H9 (cell line): ENCODE data around the gene RASA3. TPM values are rescaled to one million over a fixed set of nuclear protein-coding genes. Genes with fewer than 3 reads are reported as not detected.

Source experiments
- DNase-seq: peaks from one replicate; pipeline ENCODE4 v3.0.0-alpha.2; 2017
- H2AFZ ChIP-seq: one replicate; pipeline ENCODE4 v1.6.1; 2013; ENCODE audit warnings: mild to moderate bottlenecking, low read length, control low read depth, moderate library complexity
- H2AK5ac ChIP-seq: 2 replicates; pipeline ENCODE4 v1.6.1; 2013; ENCODE audit warnings: low read length, control low read depth, mixed read lengths; ENCODE audit not compliant: insufficient read length
- H2BK120ac ChIP-seq: one replicate; pipeline ENCODE4 v1.6.1; 2013; ENCODE audit warnings: low read depth, mild to moderate bottlenecking, low read length, control low read depth, inconsistent platforms; ENCODE audit not compliant: poor library complexity, severe bottlenecking
- H2BK12ac ChIP-seq: 2 replicates; pipeline ENCODE4 v1.6.1; 2013; ENCODE audit warnings: low read length, control low read depth, mixed read lengths, low read depth; ENCODE audit not compliant: insufficient read length
- H2BK15ac ChIP-seq: 2 replicates; pipeline ENCODE4 v1.6.1; 2013; ENCODE audit warnings: low read depth, low read length, control low read depth
- H2BK20ac ChIP-seq: one replicate; pipeline ENCODE4 v1.6.1; 2013; ENCODE audit warnings: low read depth, mild to moderate bottlenecking, low read length, control low read depth, inconsistent platforms; ENCODE audit not compliant: poor library complexity, severe bottlenecking
- H2BK5ac ChIP-seq: 2 replicates; pipeline ENCODE4 v1.6.1; 2013; ENCODE audit warnings: low read length, control low read depth, mixed read lengths; ENCODE audit not compliant: insufficient read length
- H3K14ac ChIP-seq: 2 replicates; pipeline ENCODE4 v1.6.1; 2013; ENCODE audit warnings: low read length, control low read depth; ENCODE audit not compliant: insufficient read depth
- H3K18ac ChIP-seq: 2 replicates; pipeline ENCODE4 v1.6.1; 2013; ENCODE audit warnings: low read depth, mild to moderate bottlenecking, mixed read lengths, low read length, control low read depth; ENCODE audit not compliant: insufficient read length
- H3K23ac ChIP-seq: 2 replicates; pipeline ENCODE4 v1.6.1; 2013; ENCODE audit warnings: low read length, control low read depth, mixed read lengths, low read depth; ENCODE audit not compliant: insufficient read length
- H3K23me2 ChIP-seq: 2 replicates; pipeline ENCODE4 v1.6.1; 2013; ENCODE audit warnings: low read depth, mild to moderate bottlenecking, mixed read lengths, low read length, control low read depth; ENCODE audit not compliant: insufficient read length, poor library complexity, severe bottlenecking
- H3K27ac ChIP-seq: 2 replicates; pipeline ENCODE4 v1.5.1; 2013; ENCODE audit warnings: low read length, control low read depth, mixed read lengths, low read depth; ENCODE audit not compliant: insufficient read length
- H3K27me3 ChIP-seq: 2 replicates; pipeline ENCODE4 v1.6.1; 2013; ENCODE audit warnings: low read length, control low read depth, inconsistent platforms; ENCODE audit not compliant: insufficient read depth
- H3K4ac ChIP-seq: 2 replicates; pipeline ENCODE4 v1.6.1; 2013; ENCODE audit warnings: low read depth, mild to moderate bottlenecking, control low read depth, inconsistent platforms, low read length, moderate library complexity
- H3K4me1 ChIP-seq: 2 replicates; pipeline ENCODE4 v1.6.1; 2013; ENCODE audit warnings: low read length, control low read depth, inconsistent platforms; ENCODE audit not compliant: insufficient read depth
- H3K4me2 ChIP-seq: 2 replicates; pipeline ENCODE4 v1.6.1; 2013; ENCODE audit warnings: low read length, control low read depth, mixed read lengths; ENCODE audit not compliant: insufficient read length, insufficient read depth
- H3K56ac ChIP-seq: 2 replicates; pipeline ENCODE4 v1.6.1; 2013; ENCODE audit warnings: low read depth, mild to moderate bottlenecking, mixed read lengths, low read length, control low read depth; ENCODE audit not compliant: insufficient read length
- H3K79me1 ChIP-seq: 2 replicates; pipeline ENCODE4 v1.6.1; 2013; ENCODE audit warnings: low read depth, mild to moderate bottlenecking, moderate library complexity, low read length, control low read depth, inconsistent platforms; ENCODE audit not compliant: insufficient read depth, poor library complexity, severe bottlenecking
- H3K79me2 ChIP-seq: 2 replicates; pipeline ENCODE4 v1.6.1; 2013; ENCODE audit warnings: low read length, control low read depth, inconsistent platforms; ENCODE audit not compliant: insufficient read depth
- H3K9ac ChIP-seq: 2 replicates; pipeline ENCODE4 v1.6.1; 2013; ENCODE audit warnings: low read length, control low read depth, mixed read lengths; ENCODE audit not compliant: insufficient read length; ENCODE audit errors: extremely low read depth
- H3K9me3 ChIP-seq: one replicate; pipeline ENCODE4 v1.6.1; 2013; ENCODE audit warnings: low read depth, low read length, inconsistent platforms; ENCODE audit not compliant: control insufficient read depth
- H3T11ph ChIP-seq: one replicate; pipeline ENCODE4 v1.6.1; 2013; ENCODE audit warnings: mild to moderate bottlenecking, low read length, control low read depth, inconsistent platforms
- H4K20me1 ChIP-seq: one replicate; pipeline ENCODE4 v1.6.1; 2013; ENCODE audit not compliant: control insufficient read depth, insufficient read length, insufficient read depth
- H4K5ac ChIP-seq: 2 replicates; pipeline ENCODE4 v1.6.1; 2013; ENCODE audit warnings: low read depth, mild to moderate bottlenecking, mixed read lengths, low read length, control low read depth; ENCODE audit not compliant: insufficient read length
- H4K8ac ChIP-seq: replicated peaks from 2 replicates; pipeline ENCODE4 v1.6.1; 2013; ENCODE audit warnings: low read length, control low read depth, mixed read lengths, low read depth; ENCODE audit not compliant: insufficient read length
- H4K91ac ChIP-seq: 2 replicates; pipeline ENCODE4 v1.6.1; 2013; ENCODE audit warnings: low read depth, mild to moderate bottlenecking, moderate library complexity, mixed read lengths, low read length, control low read depth; ENCODE audit not compliant: insufficient read length
- H3K27ac Mint-ChIP-seq, 3 experiments: 2 replicates in 2 of 3; 3 replicates in 1 of 3; pipeline ENCODE4 v1.8.0; 2020 to 2021; ENCODE audit warnings: mixed read lengths in 3 of 3, mild to moderate bottlenecking in 1 of 3, moderate library complexity in 1 of 3
- H3K27me3 Mint-ChIP-seq: 2 replicates; pipeline ENCODE4 v1.8.0; 2021; ENCODE audit warnings: low read depth, mild to moderate bottlenecking, moderate library complexity, mixed read lengths
- H3K36me3 Mint-ChIP-seq, 3 experiments: 2 replicates in 2 of 3; 3 replicates in 1 of 3; pipeline ENCODE4 v1.8.0; 2020 to 2021; ENCODE audit warnings: low read depth in 3 of 3, mixed read lengths in 3 of 3; ENCODE audit not compliant: insufficient read depth in 1 of 3
- H3K4me1 Mint-ChIP-seq, 2 experiments: 2 replicates each; pipeline ENCODE4 v1.8.0; 2020; ENCODE audit warnings: mixed read lengths in 2 of 2
- H3K4me3 Mint-ChIP-seq, 2 experiments: 2 replicates in 1 of 2; 3 replicates in 1 of 2; pipeline ENCODE4 v1.8.0; 2020 to 2021; ENCODE audit warnings: mild to moderate bottlenecking in 2 of 2, mixed read lengths in 2 of 2, moderate library complexity in 1 of 2
- H3K9me3 Mint-ChIP-seq, 2 experiments: 2 replicates in 1 of 2; 3 replicates in 1 of 2; pipeline ENCODE4 v1.8.0; 2020; ENCODE audit warnings: mild to moderate bottlenecking in 2 of 2, mixed read lengths in 2 of 2, moderate library complexity in 1 of 2
- total RNA-seq: library from RNA; stranded (reverse); gene quantifications from 2 replicates; pipeline ENCODE4 v1.2.1, GENCODE V29; 2021
- TF ChIP-seq, protein P1 (sequence below): fragments of 200-600 bp; sonication (generic); conservative IDR thresholded peaks from 3 replicates; pipeline ENCODE4 v1.8.0; 2021; ENCODE audit warnings: antibody characterized with exemption, mild to moderate bottlenecking

The RASA3 gene
- total RNA-seq, 1 experiment from 2014 or later: 12.3 TPM

DNA sequence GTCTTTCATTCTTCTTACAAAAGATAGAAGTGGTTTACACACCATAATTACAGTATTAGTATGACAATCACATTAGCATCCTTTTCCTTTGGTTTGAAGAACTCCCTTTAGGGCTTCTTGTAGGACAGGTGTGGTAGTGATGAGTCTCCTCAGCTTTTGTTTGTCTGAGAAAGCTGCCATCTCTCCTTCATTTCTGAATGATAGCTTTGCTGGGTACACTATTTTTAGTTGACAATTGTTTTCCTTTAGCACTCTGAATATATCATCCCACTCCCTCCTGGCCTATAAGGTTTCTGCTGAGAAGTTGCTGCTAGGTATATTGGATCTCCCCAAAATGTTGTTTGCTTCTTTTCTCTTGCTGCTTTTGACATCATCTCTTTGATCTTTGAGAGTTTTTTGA, 39.3 kb downstream of the RASA3 start:
- H3K9me3 Mint-ChIP-seq: peaks cover 25 to 28% of the 10 kb centered on the region in 2 experiments
- H3K56ac ChIP-seq: no peak overlapping the region
- no peak overlapping the region for H3K4me3 Mint-ChIP-seq
- no peak overlapping the region for H2BK5ac ChIP-seq
- no peak overlapping the region for H2AK5ac ChIP-seq
- peaks cover 6% of the 10 kb centered on the region for H4K20me1 ChIP-seq
- no peak overlapping the region for H2BK12ac ChIP-seq
- H3K27me3 Mint-ChIP-seq: no peaks in the 10 kb centered on the region; the same call in 1 of the 2 replicates
- peaks cover 20 to 31% of the 10 kb centered on the region in 2 experiments for H3K4me1 Mint-ChIP-seq
- peaks cover 7 to 36% (median 13%) of the 10 kb centered on the region in 3 experiments; a peak in 5 of 7 replicates for H3K36me3 Mint-ChIP-seq
- no peak overlapping the region for H3K23ac ChIP-seq
- TF ChIP-seq, protein P1, sequence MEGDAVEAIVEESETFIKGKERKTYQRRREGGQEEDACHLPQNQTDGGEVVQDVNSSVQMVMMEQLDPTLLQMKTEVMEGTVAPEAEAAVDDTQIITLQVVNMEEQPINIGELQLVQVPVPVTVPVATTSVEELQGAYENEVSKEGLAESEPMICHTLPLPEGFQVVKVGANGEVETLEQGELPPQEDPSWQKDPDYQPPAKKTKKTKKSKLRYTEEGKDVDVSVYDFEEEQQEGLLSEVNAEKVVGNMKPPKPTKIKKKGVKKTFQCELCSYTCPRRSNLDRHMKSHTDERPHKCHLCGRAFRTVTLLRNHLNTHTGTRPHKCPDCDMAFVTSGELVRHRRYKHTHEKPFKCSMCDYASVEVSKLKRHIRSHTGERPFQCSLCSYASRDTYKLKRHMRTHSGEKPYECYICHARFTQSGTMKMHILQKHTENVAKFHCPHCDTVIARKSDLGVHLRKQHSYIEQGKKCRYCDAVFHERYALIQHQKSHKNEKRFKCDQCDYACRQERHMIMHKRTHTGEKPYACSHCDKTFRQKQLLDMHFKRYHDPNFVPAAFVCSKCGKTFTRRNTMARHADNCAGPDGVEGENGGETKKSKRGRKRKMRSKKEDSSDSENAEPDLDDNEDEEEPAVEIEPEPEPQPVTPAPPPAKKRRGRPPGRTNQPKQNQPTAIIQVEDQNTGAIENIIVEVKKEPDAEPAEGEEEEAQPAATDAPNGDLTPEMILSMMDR: no peak
- H2BK20ac ChIP-seq: no peak overlapping the region
- H3K18ac ChIP-seq: no peak overlapping the region
- H3T11ph ChIP-seq: no peak overlapping the region
- no peak overlapping the region for H4K5ac ChIP-seq
- no peak overlapping the region for H3K27ac Mint-ChIP-seq
- H2BK120ac ChIP-seq: no peak overlapping the region
- H3K23me2 ChIP-seq: no peaks in the 10 kb centered on the region
- no peak overlapping the region for H2AFZ ChIP-seq
- no peaks in the 10 kb centered on the region for H3K27me3 ChIP-seq
- no peak overlapping the region for H3K9ac ChIP-seq
- no peak overlapping the region for H3K14ac ChIP-seq
- H3K27ac ChIP-seq: no peak overlapping the region
- H3K9me3 ChIP-seq: no peaks in the 10 kb centered on the region
- H3K4ac ChIP-seq: no peak overlapping the region
- no peak overlapping the region for H2BK15ac ChIP-seq
- no peaks in the 10 kb centered on the region; the same call in 1 of the 2 replicates for H3K79me2 ChIP-seq
- peaks cover 3% of the 10 kb centered on the region for H3K79me1 ChIP-seq
- H3K4me2 ChIP-seq: no peak overlapping the region
- DNase-seq: no peak
- H4K8ac ChIP-seq: no peak overlapping the region
- H3K4me1 ChIP-seq: no peaks in the 10 kb centered on the region; the same call in 1 of the 2 replicates
- H4K91ac ChIP-seq: no peak overlapping the region
